GM21526 (cell line): Measurements from ENCODE around the gene ATP5F1D.

ENCODE experiments used
- ATAC-seq: cut with Tn5 transposase; IDR thresholded peaks from one replicate; pipeline ENCODE4 v1.9.1; 2021; ENCODE audit warnings: moderate library complexity; ENCODE audit not compliant: unreplicated experiment, low FRiP score

ATP5F1D gene

DNA sequence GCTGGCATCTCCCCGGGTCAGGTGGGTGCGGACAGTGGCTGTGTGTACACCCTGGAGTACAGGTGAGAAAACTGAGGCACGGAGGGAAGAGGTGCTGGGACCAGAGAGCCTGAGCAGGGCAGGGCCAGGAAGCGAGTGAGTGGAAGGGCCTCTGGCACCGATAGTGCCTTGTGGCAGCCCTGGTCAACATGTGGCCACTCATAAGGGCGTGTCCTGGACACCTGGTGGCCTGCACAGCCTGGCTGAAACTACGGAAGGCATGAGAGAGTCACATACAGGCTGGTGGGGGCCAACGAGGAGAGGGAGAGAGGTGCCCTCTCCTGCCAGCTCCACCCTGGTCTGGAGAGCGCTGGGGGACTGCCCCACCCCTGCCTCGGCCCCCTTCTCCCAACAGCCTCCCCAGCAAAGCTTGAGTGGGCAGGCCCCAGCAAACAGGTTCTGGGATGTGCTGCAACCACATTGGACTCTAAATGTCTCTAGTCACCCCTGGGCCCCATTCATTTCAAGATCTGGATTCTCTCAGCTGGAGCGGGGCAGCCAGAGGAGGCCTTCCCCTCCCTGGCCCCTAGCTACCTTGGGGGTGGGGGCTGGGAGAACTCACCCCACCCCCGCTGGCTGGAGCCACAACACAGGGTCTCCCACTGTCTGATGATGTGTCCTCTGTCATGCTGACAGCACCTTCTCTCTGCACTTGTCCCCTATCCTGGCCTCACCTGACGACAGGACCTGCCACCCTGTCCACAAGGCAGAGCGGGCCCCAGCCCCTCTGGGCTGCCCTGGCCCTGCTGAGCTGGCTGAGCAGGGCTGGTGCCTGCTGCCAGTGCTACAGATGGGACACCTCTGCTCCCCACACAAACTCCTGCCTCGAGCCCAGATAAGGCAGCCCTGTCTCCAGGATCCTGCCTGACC is 9.6 kb upstream of the ATP5F1D start:
- no peak for ATAC-seq

DNA sequence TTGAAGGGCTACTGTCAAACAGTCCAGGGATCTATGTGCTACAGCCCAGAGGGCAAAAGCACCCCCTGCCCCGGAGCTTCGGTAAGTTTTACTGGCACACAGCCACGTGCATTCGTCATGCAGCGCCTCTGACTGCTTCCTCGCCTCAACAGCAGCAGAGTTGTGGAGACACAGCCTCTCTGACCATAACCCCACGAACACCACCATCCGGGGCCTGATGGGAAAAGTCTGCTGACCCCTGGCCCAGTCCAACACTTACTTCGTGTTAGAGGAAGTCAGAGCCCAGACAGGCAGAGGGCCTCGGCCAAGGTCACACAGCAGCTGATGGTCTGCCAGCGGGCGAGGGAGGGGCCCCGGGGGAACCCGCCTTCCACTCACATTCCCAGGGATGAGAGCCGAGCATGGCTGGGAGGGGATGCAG is 8.9 kb upstream of the ATP5F1D start:
- ATAC-seq: no peak

GRCh38 chr19:1233115-1233667 is 8.4 kb upstream of the ATP5F1D start:
- ATAC-seq: no peak

GRCh38 chr19:1234051-1234954 is 7.2 kb upstream of the ATP5F1D start:
- no peak for ATAC-seq

DNA sequence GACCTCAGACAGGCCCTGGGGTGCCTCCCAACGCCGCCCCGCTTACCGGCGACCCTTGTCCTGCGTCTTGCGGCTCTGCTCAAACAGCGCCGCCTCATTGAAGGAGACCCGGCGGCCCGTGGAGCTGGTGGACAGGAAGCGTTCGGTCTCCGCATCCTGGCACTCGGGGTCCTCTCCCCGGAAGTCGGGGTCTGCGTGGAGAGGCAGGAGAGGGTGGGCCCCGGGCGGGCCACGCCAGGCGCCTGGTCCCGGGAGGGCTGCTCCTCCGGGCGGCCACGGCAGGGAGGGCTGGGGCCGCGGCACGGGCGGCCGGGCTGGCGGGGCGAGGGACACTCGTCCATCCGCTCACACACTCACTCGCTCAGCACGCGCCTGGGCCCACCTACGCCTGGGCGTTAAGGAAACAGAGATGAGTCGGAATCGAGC is 6.6 kb upstream of the ATP5F1D start:
- ATAC-seq: no peak

DNA sequence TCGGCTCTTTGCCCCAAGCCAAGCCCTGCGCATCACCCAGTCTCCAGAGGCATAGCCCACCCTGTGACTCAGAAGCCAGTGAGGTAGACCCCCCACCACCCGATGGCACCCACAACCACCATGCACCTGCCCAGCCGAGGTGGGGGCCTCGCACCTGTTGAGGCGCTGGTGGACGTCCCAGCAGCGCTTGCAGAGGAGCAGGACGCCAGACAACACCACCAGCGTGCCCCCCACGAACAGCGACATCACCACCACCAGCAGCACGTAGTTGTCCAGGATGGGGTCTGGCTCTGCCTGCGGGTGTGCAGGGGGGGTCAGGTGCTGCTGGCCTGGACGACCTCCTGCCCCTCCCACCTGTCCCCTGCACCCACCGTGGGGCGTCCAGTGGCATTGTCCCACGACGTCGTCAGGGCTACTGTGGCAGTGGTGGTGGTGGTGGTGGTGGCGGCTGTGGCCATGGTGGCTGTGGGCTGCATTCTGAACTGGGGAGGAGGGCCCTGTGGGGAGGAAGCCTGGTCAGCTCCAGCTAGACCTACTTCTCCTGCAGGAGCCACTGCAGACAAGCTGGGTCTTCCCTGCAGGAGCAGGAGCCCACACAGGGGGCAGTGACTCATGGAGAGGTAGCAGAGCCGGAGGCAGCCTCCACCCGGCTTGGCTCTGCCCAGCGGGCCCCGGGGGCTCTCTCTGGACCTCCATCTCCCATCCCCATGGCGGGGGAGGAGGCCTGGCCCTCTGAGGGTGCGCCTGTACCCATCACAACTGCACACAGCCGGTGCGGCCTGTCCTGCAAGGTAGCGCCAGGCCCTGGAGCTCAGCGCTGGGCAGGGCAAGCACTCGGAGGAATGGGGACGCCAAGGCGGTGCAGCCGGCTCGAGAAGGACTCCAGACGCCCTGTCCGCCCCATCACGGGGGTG is 5.7 kb upstream of the ATP5F1D start:
- no peak for ATAC-seq

- ATAC-seq: no peak
Measured at GRCh38 chr19:1236576-1236975, 5.0 kb upstream of the ATP5F1D start.

- ATAC-seq: no peak
Measured at GRCh38 chr19:1237027-1237659, 4.4 kb upstream of the ATP5F1D start.

DNA sequence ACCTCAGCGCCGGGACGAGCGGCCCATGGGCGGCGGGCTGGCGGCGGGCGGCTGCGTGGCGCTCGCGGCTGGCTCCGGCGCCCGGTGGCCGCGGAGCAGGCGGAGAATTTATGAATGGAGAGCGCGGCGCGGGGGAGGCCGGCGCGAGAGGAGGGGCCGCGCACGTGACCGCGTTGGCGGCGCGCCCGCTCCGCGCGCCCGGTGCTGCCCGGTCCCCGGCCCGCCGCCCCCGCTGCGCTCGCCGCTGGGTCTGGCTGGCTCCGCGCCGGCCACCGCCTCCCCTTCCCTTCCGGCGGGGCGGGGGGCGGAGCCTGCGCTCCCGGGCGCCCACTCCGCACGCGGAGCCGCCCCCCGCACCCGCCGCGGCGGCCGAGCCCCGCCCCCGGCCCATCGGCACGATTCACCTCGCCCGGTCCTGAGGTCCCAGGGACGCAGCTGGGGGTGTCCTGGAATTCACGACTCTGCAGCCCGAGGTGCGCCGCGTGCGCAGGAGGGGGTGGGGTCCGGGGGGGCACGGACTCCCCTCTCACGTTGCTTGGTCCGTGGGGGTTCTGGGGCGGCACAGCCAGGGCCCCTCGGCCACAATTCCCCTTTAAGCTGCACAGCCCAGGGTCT is 3.7 kb upstream of the ATP5F1D start, which contains the start of gene CBARP:
CBARP (minus strand) TSS at position 252 of the 615 bp plus-strand sequence. CDS start 1,905 bp downstream, outside the sequence.
- ATAC-seq: no peak

GRCh38 chr19:1238369-1239303 is 2.9 kb upstream of the ATP5F1D start:
- ATAC-seq: no peak

DNA sequence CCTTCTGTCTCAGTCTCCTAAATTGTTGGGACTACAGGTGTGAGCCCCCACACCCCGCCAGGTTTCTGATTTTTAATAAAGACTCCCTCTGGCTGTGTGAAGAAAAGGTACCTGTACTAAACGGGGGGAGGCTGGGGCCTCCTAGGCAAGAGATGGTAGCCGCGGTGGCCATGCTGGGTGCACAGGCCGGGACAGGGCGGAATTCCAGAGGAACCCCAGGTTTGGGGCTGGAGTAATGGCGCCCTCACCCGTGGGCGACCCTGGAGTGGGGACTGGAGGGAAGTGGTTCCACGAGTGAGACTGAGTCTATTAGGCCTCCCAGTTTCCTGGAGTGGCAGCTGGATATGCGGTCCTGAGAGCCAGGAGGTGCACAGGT is 2.1 kb upstream of the ATP5F1D start:
- no peak for ATAC-seq

DNA sequence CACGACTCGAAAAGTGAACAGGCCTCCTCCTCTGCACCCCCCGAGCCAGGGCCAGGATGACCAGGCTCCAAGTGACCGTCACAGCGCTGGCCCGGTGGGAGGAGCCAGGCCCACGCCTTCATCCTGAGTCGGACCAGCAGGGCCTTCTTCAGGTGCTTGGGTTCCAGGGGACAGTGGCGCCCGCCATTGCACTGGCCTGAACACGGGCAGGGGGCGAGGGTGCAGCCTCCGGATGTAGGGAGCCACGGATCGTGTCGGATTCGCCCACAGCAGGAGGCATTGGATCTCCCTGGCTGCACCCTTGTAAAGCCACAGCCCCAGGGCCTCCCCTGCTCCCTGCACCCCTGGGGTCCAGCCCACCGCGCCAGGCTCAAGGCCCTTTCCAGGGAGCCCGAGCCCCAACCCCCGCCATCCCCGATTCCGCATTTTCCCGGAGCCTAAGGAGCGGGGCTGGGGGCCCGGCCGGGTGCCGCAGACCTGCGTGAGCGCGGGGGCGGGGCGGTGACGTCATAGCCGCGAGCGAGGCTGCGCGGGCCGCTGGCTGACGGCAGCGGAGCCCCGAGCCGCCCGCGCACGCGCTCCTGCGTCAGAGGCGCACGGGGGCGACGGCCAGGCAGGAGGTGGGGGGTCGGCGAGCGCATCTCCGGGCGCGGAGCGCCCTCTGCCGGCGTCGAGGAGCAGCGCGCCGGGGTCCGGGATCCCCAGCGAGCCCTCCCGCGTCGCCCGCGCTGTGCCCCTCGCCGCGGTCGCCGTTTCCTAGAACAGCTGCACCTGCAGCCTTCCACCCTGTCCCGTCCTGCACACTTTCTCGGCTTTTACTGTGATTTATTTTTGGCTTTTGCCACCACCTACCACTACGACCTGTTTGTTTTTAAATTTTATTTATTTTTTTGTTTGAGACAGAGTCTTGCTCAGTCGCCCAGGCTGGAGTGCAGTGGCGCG is 1.5 kb upstream of the ATP5F1D start:
- no peak for ATAC-seq

DNA sequence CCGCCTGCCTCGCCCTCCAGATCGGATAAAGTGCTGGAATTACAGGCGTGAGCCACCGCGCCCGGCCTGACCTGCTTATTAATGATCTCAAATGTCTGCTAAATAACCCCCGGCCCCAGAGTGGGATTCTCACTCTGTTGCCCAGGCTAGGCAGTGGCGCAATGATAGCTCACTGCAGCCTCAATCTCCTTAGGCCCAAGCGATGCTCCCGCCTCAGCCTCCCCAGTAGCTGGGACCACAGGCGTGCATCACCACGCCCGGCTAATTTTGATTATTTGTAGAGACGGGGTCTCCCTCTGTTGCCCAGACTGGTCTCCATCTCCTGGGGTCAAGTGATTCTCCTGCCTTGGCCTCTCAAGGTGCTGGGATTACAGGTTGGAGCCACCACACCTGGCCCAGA is 626 bp upstream of the ATP5F1D start:
- ATAC-seq: no peak

DNA sequence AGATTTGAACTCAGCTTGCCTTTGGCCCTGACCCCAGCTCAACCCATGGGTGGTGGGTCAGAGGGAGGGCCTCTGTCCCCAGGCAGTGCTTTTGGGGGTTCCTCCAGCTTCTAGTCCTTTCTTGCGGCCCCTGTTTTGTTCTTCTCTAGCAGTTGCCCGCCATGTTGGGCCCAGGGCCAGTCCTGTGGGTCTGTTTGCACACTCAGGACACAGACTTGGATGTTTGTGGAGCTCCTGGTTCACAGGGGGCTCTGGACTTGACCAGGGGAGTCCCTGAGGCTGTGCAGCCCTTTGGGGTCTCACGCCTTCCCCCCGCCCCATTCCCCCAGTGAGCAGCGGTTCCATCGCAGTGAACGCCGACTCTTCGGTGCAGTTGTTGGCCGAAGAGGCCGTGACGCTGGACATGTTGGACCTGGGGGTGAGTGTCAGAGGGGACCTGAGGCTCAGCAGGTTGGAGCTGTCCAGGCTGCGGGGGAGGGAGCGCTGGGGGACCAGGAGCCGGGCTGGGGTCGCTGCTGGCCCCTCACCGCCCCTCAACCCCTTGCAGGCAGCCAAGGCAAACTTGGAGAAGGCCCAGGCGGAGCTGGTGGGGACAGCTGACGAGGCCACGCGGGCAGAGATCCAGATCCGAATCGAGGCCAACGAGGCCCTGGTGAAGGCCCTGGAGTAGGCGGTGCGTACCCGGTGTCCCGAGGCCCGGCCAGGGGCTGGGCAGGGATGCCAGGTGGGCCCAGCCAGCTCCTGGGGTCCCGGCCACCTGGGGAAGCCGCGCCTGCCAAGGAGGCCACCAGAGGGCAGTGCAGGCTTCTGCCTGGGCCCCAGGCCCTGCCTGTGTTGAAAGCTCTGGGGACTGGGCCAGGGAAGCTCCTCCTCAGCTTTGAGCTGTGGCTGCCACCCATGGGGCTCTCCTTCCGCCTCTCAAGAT is 2.5 kb downstream of the ATP5F1D start:
- no peak for ATAC-seq

GRCh38 chr19:1244693-1245451 is 3.3 kb downstream of the ATP5F1D start:
- no peak for ATAC-seq
